SKM-1 treated with dmso at 0.1 percent for 144 hours (cell line): ENCODE data around the gene ALPI.

Experiments used
- DNase-seq: peaks from one replicate; lab custom pipeline; 2025; ENCODE audit not compliant: unreplicated experiment; lab: John Stamatoyannopoulos, UW

ALPI gene

DNA sequence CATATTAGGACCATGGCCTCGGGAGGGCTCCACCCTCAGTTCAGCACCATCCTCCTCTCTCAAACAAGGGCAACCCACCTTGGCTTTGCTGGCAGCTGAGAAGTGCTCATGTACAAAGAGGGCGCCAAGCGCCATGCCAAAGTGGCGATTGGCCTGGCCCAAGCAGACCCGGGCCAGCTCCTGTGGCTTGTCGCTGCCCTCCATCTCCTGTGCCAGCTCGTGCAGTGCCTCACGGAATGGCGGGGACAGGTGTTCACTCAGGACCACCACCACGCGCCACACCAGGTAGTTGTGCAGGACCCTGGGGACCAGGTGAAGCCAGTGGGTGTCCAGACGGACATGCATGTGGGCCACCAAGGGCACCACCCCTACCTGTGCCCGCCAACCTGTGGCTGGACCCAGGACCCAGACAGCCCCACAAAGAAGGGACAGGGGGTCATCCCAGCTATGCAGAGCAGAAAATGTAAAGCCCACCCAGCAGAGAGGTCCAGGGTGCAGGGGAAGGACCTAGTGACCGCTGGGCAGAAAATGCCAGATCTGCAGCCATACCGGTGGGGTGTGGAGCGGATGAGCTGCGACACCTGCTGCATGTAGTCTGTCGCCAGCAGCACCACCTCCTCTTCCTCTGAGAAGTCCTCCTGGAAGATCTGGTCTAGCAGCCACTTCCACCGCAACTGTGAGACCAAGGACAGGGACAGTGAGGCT, 28.1 kb downstream of the ALPI start:
- no peak for DNase-seq

DNA sequence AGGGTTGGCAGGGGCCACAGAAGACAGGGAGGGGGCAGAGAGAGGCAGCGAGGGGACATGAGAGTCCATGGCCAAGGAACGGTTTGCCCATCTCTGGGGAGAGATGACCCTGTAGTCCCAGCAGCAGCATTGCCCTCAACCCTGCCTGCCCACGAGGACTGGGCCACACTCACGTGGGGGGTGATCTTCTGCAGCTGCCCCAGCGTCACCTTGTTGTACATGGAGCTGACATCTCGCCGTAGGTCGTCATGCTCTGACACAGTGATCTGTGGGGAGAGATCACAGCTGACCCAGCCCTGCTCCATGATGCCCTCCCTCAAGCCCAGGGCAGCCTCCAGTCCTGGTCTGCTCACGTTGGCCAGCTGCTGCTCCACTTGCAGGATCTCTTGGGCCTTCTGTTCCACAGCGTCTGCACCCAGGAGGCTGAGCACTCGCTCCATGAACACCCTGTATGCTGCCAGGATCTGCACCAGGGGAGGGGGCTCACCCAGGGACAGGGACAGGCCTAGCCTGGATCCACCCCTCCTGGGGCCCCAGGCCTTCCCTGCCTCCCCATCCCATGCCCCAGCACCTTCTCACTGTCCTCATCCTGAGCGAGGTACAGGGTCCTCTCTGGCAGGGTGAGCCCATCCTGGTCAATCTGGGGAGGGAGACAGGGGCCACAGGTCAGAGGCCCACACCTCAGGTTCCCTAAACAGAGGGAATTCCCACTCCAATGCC, 28.8 kb downstream of the ALPI start:
- no peak for DNase-seq

DNA sequence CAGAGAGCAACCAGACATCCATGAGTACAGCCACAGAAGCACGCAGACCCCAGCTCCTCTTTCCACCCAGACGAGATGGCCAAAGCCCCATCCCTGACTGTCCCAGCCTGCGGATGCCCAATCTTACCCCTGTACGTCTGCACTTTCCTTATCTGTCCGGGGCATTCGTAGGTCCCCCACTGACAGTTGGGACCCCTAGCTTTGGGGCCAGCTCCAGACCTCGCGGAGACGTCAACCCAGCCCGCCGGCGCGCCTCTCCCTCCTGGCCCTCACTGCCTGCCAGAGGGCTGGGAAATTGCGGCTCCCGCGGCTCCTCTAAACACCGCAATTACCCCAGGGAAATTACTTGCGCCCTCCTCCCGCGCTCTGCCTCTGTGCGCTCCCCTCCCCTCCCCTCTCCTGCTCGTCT, 29.4 kb downstream of the ALPI start:
- no peak for DNase-seq

DNA sequence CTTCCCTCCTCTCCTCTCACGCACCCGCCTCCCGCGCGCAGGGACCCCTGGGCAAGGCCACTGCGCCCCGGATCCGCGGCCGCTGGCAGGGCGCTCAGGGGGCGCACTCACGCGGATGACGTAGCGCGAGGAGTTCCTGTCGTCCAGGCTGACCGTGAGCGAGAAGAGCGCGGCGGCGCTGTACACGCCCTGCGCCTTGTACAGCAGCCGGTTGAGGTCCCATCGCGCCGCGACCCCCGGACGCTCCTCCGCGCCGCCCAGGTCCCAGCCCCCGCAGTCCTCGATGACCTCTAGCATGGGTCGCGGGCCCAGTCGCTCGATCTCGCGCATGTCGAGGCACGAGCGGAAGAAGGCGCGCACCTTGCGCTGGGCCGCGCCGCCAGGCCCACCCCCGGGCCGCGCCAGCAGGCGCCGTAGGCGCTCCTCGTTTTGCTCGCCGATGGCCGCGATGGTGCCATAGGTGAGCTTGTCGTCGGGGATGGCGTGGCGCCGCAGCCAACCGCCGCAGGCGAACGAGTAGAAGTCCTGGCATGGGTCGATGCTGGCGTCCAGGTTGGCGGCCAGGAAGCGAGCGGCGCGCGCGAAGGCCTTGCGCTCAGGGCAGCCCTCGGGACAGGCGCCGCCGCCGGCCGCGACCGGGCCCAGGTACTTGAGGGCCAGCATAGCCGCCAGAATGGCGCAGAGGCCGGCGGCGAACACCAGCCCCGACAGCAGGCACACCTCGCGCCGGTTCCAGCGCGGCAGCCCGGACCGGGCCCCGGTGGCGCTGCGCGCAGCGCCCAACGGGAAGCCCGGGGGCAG, 30.0 kb downstream of the ALPI start:
- DNase-seq: no peak

DNA sequence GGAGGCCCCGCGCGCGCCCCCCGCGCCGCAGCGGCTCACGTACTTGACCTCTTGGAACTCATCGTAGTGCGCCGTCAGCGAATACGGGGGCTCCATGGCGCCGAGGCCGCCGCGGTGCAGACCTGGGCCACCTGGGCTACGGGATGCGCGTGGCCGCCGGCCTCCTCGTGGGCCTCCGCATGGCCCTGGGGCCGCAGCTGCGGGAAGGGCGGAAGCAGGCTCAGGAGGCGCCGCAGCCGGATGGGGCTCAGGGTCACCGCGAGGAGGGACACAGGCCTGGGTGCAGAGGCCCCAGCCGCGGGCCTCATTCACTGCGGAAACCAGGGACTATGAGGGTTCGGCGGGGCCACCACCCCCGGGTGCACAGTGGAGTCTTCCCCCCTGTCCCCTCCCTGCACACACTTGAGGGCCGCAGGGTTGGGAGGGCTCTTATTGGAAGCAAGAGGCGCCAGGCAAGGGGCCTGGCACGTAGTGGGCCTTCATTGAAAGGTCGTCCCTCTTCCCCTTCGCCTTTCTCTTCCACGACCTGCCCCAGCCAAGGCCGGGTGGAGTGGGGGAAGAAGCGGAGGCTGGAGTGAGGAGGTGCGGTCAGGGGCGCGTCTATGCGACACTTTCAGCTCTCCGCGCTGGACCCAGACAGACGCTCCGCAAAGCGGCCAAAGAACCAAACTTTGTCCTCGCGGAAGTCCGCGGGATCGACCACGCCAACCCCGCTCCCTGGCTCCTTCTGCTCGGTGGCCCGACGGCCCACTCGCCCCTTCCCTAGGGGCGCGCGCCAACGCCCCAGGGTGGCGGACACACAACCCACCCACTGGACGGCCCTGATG, 30.8 kb downstream of the ALPI start:
- no peak for DNase-seq

DNA sequence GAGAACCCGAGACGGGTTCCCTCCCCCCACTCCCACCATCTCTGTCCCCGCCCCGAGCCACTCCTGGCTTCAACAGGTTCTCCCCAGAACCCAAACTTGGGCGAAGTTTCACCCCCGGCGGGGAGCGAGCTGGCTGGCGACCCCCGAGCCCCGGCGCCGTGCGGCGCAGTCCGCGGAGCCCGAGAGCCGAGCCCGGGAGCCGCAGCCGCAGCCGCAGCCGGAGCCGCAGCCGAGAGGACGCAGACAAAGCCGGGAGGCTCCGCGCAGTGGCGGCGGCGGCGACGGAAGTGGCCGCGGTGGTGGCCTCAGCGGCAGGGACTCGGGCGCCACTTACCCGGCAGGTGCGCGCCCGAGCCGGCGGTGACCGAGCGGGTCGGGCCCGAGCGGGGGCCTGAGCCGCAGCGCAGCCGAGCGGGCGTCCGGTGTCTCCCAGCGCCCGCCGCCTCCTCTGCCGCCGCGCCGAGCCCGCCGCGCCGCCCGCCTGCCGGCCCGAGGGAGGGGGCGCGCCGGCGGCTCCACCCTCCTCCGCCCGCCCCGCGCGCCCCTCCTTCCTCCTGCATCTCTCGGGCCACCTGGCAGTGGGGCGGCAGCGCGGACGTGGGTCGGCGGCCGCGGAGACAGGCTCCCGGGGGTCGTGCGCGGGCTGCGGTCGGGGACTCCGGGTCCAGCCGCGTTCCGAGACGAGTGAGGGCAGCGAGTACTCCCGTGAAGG, 31.6 kb downstream of the ALPI start, which contains the start of gene ECEL1:
Gene ECEL1, minus strand, starts transcription at position 450 of the 712 bp plus-strand sequence. CDS start 1,181 bp downstream, outside the sequence.
- DNase-seq: no peak

DNA sequence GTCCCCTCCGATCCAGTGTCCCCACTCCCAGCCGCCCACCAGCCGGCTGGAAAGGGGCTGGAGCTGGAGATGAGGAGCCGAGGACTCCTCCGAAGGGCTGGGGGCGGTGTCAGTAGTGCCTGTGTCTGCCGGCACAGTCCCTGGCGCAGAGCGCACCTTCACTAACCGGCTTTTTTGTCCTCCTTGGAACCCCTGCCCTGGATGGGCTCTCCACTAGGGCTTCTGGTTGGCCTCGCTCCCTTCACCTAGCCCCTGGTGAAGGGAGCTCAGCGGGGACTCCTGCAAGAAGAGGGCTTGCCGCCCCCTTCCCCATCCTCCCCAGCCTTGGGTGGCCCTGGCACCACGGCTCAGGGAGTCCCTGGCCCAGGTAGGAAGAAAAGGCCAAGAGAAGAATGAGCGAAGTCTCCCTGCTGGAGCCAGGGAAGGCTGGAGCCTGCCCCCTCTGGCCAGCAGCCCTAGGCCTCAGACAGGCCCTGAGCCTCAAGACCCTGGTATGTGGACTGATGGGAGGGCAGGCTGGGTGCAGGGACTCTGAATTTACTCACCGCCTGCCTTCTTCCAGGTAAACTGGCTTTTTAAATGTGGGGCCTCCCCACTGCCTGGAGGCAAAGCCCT, 32.3 kb downstream of the ALPI start:
- DNase-seq: no peak

DNA sequence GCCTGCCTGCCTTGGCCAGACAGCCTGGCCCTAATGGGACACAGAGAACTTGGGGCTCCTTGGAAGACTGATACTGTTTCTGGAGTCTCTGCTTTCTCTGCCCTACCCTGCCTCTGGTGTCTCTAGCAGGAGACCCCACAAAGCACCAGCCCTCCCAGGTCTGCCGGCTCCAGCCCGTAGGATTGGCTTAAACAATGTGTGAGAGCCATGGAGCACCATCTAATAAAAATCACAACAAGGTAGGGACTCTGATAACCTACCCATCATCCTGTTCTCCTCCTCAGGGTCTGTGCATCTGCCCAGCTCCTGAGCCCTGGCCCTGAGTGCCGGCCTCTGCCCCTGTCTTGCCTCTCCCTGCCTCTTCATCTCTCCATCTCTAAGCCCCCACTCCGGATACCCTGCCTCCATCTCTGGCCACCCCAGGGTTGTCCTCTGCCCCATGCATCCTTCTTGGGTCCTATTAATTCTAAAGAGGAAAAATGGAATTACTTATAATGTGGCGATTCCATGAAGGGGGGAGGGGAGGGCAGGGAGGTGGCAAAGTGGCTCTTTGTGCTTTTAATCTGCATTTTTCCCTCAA, 32.9 kb downstream of the ALPI start:
- no peak for DNase-seq

DNA sequence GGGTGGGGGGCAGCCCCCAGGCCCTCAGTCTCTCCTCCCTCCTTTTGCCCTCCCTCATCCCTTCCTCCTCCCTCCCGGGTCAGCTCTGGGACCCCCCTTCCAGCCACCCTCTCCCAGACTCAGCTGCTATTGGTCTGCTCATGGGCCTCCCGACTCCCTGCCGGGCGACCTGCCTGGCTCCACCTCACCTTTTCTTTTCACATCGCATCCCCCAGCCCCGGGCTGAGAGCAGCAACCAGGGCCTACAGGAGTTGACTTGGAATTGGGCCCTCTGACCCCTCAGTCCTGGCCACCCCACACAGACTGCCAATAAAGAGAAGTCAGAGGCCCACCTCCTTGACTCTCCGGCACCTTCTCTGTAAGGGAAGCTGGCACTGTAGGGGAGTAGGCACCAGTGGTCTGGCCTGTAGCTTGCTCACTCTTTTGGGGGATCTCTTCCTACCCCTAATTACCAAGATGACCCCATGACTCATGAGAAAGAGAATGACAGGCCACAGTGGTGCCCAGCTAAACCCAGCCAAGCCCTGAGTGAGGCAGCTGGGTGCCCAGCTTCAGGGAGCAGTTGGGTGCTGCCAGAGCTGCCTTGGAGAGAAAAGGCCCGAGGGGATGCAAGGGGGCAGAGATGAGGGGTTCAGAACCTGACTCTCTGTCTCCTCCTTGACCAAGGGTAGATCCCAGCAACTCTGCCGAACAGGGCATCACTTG, 33.7 kb downstream of the ALPI start:
- DNase-seq: no peak

DNA sequence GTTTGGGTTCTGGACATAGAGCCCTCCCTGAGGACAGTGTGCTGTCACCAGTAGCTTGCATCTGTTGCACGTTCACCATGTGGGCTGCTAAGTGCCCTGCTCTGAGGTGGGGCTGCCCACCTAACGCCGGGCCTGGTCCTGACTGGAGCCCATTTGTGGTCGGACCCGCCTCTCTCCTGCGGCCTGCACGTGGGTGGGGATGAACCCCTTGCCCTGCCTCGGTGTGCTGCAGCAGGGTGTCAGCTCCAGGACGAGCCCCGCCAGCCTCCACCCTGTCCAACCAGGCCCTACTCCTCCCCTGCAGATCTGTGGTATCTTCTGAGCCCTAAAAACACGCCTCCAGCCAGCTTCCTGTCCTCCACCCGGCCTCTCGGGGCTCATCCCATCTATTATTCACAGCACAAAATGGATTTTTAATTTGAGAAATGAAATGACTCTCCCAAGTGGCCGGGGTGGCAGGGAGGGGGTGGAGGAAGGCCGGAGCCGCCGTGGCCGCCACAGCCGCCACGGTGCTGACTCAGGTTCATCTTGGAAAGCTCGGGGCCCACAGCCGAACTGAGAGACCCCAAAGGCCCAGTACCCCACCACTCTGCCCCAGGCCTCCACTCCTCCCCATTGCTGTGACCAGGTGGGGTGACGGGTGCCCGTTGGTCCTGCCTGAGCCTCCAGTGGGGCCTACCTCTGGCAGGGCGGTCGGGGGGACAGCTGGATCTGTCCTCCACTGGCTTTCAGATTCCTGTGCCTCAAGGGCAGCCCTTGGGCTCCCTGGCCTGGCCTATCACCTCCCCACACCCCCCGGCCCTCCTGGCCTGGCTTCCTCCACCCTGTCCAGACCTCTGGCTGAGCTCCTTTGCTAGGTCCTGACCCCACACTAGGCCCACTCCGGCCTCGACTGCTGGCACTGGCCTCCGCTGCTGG, 34.5 kb downstream of the ALPI start:
- no peak for DNase-seq

DNA sequence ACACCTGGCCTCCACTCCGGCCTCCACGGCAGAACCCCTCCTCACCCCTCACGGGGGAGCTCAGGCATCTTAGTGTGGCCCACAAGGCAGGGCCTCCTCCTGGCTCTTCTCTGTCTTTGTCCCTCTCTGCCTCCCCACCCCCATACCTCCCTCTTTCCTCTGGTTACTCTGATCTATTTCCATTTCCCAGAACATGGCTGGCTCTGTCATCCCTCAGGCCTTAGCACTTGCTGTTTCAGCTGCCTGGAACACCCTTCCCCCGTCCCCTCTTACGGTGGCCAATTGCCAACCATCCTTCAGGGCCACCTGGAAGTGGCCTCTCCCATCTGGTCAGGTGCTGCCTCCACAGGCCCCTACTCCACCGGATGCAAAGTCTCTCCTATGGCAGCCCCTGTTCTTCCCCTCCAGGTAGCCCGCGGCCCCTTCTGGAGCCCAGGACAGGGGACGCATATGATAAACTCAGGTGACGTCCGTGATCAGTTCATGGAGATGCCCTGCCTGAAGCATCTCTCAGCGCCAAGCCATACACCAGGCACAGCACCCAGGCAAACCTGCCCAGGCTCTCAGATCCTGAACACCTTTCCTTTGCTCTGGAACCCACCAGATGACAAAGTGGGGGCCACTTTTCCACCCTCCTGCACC, 35.3 kb downstream of the ALPI start:
- DNase-seq: no peak

DNA sequence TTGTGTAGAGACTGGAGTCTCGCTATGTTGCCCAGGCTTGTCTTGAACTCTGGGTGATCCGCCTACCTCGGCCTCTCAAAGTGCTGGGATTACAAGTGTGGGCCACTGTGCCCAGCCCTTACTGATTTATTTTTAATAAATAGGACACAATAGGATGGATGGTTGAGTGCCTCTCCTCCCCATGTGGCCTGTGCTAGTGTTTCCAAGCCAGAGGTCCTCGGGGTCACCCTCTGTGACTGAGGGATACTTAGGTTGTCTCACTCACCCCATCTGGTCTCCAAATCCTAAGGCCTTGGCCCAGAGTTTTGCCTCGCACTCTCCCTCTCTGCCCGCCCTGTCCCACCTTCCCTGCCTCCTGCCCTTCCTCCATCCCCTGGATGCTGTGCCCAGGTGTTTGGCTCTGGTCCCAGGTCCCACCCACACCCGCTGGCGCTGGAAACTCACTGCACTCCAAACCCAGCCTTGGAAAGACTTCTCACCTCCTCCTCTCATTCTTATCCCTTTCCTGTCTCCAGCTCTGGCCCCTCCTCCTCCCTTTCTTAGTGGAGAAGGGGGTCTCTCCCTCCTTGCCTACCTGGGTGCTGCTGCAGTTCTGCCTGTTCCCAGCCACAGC, 36.4 kb downstream of the ALPI start:
- DNase-seq: no peak

DNA sequence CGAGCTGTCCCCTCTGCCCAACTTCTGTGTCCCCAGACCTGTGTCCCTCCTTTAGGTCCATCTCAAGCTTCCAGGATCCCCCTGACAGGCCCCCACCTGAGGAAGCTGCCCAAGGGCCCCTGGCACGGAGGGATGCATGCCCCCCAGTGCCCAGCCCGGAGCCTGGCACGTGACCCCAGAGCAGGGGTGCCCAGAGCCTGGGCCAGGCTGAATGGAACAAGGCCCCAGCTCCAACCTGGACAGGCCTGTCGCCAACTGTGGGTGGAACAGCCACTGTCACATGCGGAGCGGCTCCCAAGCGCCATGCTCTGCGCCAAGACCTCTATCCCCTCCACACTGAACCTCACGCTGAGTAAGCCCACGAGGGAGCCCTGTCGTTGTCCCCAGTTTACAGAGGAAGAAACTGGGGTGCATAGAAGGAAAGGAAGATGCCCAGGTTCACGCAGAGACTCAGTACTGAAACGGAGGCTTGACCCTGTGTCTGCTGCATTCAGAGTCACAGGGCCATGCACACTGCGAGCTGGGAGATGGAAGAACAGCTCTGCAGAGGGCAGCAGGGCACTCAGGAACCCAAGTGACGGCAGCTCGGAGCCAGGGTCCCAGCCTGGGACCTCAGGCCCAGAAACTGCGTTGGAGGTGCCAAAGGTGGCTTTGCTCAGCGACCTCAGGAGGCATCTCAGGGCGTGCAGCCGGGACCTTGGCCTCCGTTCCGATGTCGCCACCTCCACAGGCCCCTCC, 37.2 kb downstream of the ALPI start:
- DNase-seq: no peak

DNA sequence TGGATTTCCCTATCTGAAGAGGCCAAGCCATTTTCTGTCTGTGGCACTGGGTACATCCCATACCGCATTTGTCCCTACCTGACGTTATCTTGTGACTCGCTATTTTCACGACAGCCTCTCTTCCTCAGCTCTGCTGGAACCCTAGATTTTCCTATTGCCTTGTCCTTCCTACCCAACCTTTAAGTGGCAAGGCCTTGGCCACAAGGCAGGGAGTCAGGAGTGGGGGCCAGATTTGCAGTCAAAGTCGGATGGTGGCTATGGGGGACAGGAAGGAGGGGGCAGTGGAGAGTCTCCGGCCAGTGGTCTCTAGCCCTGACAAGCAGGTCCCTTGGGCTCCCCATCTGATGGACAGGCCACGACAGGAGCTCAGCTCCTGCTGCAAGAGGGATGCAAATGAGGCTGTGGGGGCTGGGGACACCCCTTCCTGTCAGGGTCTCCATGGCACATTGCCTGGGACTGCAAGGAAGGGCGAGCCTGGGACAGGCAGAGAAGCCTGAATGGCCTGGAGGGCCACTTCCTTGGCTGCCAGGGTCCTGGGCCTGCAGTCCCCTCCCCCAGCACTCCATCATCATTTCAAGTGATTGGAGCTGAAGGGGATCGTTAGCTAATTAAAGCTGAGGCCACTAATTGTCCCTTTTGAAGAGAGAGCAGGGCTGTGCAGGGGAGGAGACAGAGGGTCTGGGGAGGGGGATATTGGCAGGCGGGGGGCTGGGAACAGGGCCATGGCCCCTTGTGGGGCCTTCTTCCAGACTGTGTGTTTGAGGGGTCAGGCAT, 37.9 kb downstream of the ALPI start:
- DNase-seq: no peak

DNA sequence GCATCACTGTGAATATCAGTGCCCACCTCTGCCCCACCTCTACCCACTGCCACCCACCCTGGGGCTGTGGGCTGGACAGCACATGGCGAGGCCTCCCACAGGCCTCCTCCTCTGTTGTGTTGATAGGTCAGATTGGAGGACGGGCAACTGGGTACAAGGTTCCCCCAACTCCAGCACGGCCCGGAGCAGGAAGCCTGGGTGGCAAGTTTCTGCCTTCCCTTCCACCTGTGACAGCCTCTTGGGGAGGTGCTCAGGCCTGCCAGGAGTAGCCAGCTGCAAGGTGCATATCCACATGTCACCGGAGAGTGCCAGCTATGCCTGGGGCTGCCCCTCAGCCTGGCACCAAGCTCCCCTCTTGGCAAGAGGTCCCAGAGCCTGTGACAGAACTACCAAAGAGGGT, 38.6 kb downstream of the ALPI start:
- DNase-seq: no peak

DNA sequence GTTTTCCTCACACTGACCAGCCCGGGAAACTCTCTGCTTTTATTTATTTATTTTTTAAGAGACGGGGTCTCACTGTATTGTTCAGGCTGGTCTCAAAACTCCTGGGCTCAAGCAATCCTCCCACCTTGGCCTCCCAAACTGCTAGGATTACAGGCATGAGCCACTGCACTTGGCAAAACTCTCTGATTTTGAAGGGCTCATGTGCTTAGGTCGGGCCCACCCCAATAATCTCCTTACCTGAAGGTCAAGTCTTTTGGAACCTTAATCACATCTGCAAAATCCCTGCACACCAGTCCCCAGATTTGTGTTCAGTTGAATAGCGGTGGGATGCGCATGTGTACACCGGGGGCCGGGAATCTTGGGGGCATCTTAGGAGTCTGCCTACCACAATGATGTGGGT, 39.3 kb downstream of the ALPI start:
- no peak for DNase-seq
